Measurements from ENCODE around the gene CHTF8.

- TF ChIP-seq POLR2A (IDR thresholded peaks at IDR 0.05; ENCODE audit: extremely low read depth, insufficient read length): no peak
- TF ChIP-seq CTCF (IDR thresholded peaks at IDR 0.05; ENCODE audit: low read depth, low read length): no peak
These were observed 59.8 kb downstream of the CHTF8 start for GRCh38 chr16:69072640-69072974.

All from NB4 (cell line).